ENCODE measurements around the gene ARF1. TPM values are rescaled to one million over a fixed set of nuclear protein-coding genes. Genes with fewer than 3 reads are reported as not detected.

The ARF1 gene
- total RNA-seq, 1 donor from 2014 or later = 240 TPM

GRCh38 chr1:228064741-228065542, 17.6 kb upstream of the ARF1 start:
- FAIRE-seq = no peak

GRCh38 chr1:228065543-228066347, 16.8 kb upstream of the ARF1 start:
- no peak for TF ChIP-seq CTCF (IDR thresholded peaks at IDR 0.05; ENCODE audit: insufficient read depth, low read length, severe bottlenecking)
- DNase-seq (ENCODE audit: low read depth) = no peak
- Histone ChIP-seq H3K27me3 (ENCODE audit: control insufficient read depth, insufficient read depth, low read length) (peaks cover 7% of the 10 kb centered on the region), H3K36me3 (ENCODE audit: control insufficient read depth, insufficient read depth, low read length) (no peaks in the 10 kb centered on the region), H3K4me3 (ENCODE audit: low read depth, low read length) (no peak overlapping the region)
- FAIRE-seq = peak; percentile 28

More at GRCh38 chr1:228064741-228065542, 17.6 kb upstream of the ARF1 start:
- no peak overlapping the region for H3K4me3 ChIP-seq (ENCODE audit: low read depth, low read length)
- H3K36me3 ChIP-seq (ENCODE audit: control insufficient read depth, insufficient read depth, low read length) = no peaks in the 10 kb centered on the region
- DNase-seq (ENCODE audit: low read depth) = no peak
- TF ChIP-seq CTCF (IDR thresholded peaks at IDR 0.05; ENCODE audit: insufficient read depth, low read length, severe bottlenecking) = no peak
- H3K27me3 ChIP-seq (ENCODE audit: control insufficient read depth, insufficient read depth, low read length) = peaks cover 7% of the 10 kb centered on the region

DNA sequence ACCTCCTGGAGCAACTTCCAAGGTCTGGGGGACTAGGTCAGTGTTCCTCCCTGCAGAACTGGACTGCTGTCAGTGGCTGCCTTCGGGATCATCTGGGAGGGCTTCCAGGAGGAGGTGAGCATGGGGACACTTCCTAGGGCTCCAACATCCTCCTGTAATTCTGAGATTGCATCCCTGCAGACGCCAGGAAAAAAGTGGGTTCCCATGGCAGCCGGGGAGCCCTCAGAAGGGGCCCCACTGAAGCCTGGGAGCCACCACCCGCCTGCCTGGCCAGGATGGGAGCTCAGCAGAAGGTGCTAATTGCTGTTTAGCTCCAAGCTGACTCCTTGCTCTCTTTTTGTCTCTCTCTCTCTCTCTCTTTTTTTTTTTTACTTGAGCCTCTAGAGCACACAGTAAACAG, 16.1 kb upstream of the ARF1 start:
- Histone ChIP-seq H3K36me3 (ENCODE audit: control insufficient read depth, insufficient read depth, low read length) (no peaks in the 10 kb centered on the region), H3K4me3 (ENCODE audit: low read depth, low read length) (no peak overlapping the region), H3K27me3 (ENCODE audit: control insufficient read depth, insufficient read depth, low read length) (peaks cover 7% of the 10 kb centered on the region)
- FAIRE-seq (no peak), DNase-seq (ENCODE audit: low read depth) (no peak)
- no peak for TF ChIP-seq CTCF (IDR thresholded peaks at IDR 0.05; ENCODE audit: insufficient read depth, low read length, severe bottlenecking)

DNA sequence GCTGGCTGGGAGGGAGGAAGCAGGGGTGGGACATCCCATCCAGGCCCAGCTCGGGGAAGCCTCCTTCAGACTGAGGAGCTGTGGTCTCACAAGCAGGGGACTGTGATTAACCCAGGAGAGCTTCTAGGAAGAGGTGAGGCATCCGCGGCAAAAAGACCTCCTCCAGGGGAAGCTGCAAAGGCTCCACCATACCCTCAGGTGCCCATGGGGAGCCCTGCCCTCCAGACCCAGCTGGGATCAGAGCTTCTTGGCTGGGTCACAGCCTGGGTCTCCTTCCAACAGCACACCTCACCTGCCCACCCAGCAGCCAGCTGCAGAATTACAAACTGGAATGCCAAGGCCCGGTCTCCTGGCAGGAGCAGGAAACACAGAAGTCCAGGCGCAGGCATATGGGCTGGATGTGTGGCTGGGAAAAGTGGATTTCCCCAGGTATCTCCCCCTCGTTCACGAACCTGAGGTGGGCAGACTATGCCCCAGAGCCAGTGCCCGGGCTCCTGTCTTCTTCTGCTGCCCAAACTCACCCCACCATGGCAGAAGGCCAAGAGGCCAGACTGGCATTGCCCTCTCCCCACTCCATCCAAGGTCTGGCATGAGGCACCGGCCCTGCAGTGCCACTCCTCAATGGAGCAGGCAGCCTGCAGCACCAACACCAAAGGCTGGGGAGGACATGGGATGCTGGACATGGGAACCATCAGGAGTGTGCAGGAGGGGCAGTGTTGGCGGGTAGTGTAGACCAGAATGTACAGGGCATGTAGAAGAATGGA, 15.4 kb upstream of the ARF1 start:
- Histone ChIP-seq H3K4me3 (ENCODE audit: low read depth, low read length) (no peak overlapping the region), H3K27me3 (ENCODE audit: control insufficient read depth, insufficient read depth, low read length) (peaks cover 7% of the 10 kb centered on the region), H3K36me3 (ENCODE audit: control insufficient read depth, insufficient read depth, low read length) (no peaks in the 10 kb centered on the region)
- FAIRE-seq (no peak), DNase-seq (ENCODE audit: low read depth) (no peak)
- TF ChIP-seq CTCF (IDR thresholded peaks at IDR 0.05; ENCODE audit: insufficient read depth, low read length, severe bottlenecking) = no peak

- Histone ChIP-seq H3K36me3 (ENCODE audit: control insufficient read depth, insufficient read depth, low read length) (no peaks in the 10 kb centered on the region), H3K27me3 (ENCODE audit: control insufficient read depth, insufficient read depth, low read length) (peaks cover 7% of the 10 kb centered on the region), H3K4me3 (ENCODE audit: low read depth, low read length) (no peak overlapping the region)
- FAIRE-seq = no peak
- DNase-seq (ENCODE audit: low read depth) = no peak
- TF ChIP-seq CTCF (IDR thresholded peaks at IDR 0.05; ENCODE audit: insufficient read depth, low read length, severe bottlenecking) = no peak
These were observed 14.1 kb upstream of the ARF1 start for GRCh38 chr1:228068359-228068758.

Data from bronchial epithelial cell (primary cell).